ENCODE results near the gene KRT6A.

- TF ChIP-seq REST (IDR thresholded peaks at IDR 0.05; ENCODE audit: insufficient read depth in 1 of 2, low read depth in 2 of 2, low read length in 2 of 2) (no peak), POLR2AphosphoS5 (IDR thresholded peaks at IDR 0.05; ENCODE audit: low read depth, low read length) (no peak), TAF1 (IDR thresholded peaks at IDR 0.05; ENCODE audit: borderline replicate concordance, insufficient read depth, low read length) (no peak), SIN3A (IDR thresholded peaks at IDR 0.05; ENCODE audit: borderline replicate concordance, insufficient read depth, low read length) (no peak)
These were observed 34.2 kb downstream of the KRT6A start for GRCh38 chr12:52458861-52459260.
